DND-41 (cell line): Measurements from ENCODE around the gene PRKCB.

ENCODE experiments used
- CTCF ChIP-seq: IDR thresholded peaks from 2 replicates; pipeline ENCODE4 v1.5.1; 2012; ENCODE audit warnings: borderline replicate concordance, low read length, moderate library complexity, mild to moderate bottlenecking; ENCODE audit not compliant: poor library complexity, severe bottlenecking; ENCODE audit errors: extremely low read depth
- EZH2 ChIP-seq: IDR thresholded peaks from 3 replicates; pipeline ENCODE4 v1.6.1; 2012; ENCODE audit warnings: borderline replicate concordance, low read depth, mild to moderate bottlenecking, moderate library complexity, low read length, inconsistent platforms; ENCODE audit not compliant: severe bottlenecking

GRCh38 chr16:23907457-23907902 is 71.7 kb downstream of the PRKCB start:
- no peak for TF ChIP-seq CTCF
- no peak for TF ChIP-seq EZH2
